ENCODE measurements around the gene COL6A1.

The COL6A1 gene

DNA sequence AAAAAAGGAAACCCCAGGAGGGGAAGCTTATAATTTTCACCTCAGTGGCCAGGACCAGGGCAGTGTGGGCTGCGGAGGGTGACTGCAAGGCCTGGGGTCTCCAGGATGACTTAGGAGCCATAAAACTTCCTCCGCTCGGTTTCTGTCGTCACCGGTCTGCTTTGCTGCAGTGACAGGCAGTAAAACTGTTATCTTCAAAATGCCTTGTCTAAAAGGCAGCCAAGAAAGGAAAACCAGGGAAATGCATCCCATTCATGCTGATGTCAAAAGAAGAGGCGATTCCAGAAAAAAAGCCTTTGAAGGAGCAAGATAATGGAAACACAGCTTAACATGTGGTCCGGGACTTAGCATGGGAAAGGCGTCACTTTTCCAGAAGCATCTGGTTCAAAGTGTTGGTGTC lies 42.0 kb downstream of the COL6A1 start:
- Histone ChIP-seq H3K4me3 (IDR thresholded peaks at IDR 0.05; ENCODE audit: insufficient read depth, low read depth, low read length) (no peak overlapping the region), H3K4me2 (no peak overlapping the region), H3K27ac (no peak overlapping the region), H3K4me1 (ENCODE audit: low read depth, poor library complexity, severe bottlenecking) (no peaks in the 10 kb centered on the region), H4K20me1 (ENCODE audit: insufficient read depth) (no peaks in the 10 kb centered on the region), H2AFZ (ENCODE audit: low read depth) (no peak overlapping the region), H3K36me3 (ENCODE audit: insufficient read depth) (no peaks in the 10 kb centered on the region), H3K9ac (no peak overlapping the region), H3K27me3 (ENCODE audit: insufficient read depth, low read depth) (peaks cover 49% of the 10 kb centered on the region), H3K79me2 (ENCODE audit: insufficient read depth, low read depth) (no peaks in the 10 kb centered on the region)
- TF ChIP-seq, protein P1, sequence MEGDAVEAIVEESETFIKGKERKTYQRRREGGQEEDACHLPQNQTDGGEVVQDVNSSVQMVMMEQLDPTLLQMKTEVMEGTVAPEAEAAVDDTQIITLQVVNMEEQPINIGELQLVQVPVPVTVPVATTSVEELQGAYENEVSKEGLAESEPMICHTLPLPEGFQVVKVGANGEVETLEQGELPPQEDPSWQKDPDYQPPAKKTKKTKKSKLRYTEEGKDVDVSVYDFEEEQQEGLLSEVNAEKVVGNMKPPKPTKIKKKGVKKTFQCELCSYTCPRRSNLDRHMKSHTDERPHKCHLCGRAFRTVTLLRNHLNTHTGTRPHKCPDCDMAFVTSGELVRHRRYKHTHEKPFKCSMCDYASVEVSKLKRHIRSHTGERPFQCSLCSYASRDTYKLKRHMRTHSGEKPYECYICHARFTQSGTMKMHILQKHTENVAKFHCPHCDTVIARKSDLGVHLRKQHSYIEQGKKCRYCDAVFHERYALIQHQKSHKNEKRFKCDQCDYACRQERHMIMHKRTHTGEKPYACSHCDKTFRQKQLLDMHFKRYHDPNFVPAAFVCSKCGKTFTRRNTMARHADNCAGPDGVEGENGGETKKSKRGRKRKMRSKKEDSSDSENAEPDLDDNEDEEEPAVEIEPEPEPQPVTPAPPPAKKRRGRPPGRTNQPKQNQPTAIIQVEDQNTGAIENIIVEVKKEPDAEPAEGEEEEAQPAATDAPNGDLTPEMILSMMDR (conservative IDR thresholded peaks at IDR 0.05; ENCODE audit: low read depth, low read length) = no peak

DNA sequence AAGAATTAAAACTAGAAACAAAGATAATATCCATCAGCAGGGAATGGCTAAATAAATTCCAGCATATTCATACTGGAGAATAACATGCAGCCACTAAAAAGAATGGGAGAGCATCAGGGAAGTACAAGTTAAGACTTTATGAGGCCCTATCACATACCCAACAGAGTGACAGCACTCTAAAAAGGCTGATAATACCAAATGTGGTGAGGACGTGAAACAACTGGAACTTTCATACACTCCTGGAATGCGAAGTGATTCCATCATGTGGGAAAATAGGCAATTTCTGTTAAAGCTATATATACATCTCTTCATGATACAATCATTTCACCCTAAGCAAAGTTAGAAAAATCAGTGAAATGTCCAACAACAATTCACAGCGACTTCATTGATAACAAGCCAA lies 42.6 kb downstream of the COL6A1 start:
- no peak overlapping the region for H2AFZ ChIP-seq (ENCODE audit: low read depth)
- no peaks in the 10 kb centered on the region for H3K79me2 ChIP-seq (ENCODE audit: insufficient read depth, low read depth)
- no peaks in the 10 kb centered on the region for H3K4me1 ChIP-seq (ENCODE audit: low read depth, poor library complexity, severe bottlenecking)
- TF ChIP-seq, protein P1 (conservative IDR thresholded peaks at IDR 0.05; ENCODE audit: low read depth, low read length) = no peak
- peaks cover 47% of the 10 kb centered on the region for H3K27me3 ChIP-seq (ENCODE audit: insufficient read depth, low read depth)
- H3K9ac ChIP-seq = no peak overlapping the region
- H4K20me1 ChIP-seq (ENCODE audit: insufficient read depth) = no peaks in the 10 kb centered on the region
- H3K4me2 ChIP-seq = no peak overlapping the region
- no peak overlapping the region for H3K4me3 ChIP-seq (IDR thresholded peaks at IDR 0.05; ENCODE audit: insufficient read depth, low read depth, low read length)
- no peak overlapping the region for H3K27ac ChIP-seq
- H3K36me3 ChIP-seq (ENCODE audit: insufficient read depth) = no peaks in the 10 kb centered on the region

DNA sequence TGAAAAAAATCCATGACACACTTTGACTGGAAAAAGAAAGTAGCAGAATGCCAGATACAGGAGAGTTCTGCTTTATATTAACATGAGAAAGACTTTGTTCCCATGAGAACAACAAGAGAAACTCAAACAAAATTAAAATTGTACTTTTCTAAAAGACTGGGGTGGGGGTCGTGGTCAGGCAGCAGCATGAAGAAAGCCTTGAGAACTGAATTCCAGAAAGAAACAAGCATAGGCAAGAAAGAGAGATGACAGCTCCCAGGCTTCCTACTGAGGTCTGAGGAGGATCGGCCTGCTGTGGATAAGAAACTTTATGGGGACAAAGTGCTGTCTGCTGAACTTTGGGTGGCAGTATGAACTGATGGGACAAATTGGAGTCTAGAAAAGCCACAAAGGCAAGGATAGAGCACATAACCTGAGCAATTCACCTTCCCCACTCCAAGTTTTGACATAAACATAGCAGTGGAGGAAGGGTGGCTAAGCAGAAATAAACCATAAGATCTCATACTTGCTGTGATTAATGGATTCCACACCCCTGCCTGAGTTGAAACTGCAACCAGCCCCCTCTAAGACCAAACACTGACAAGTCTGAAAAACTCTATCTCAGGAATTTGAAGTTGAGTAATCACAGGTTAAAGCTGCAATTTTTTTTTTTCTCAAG lies 43.7 kb downstream of the COL6A1 start:
- H3K4me3 ChIP-seq (IDR thresholded peaks at IDR 0.05; ENCODE audit: insufficient read depth, low read depth, low read length) = no peak overlapping the region
- no peaks in the 10 kb centered on the region for H3K79me2 ChIP-seq (ENCODE audit: insufficient read depth, low read depth)
- TF ChIP-seq, protein P1 (conservative IDR thresholded peaks at IDR 0.05; ENCODE audit: low read depth, low read length) = no peak
- no peaks in the 10 kb centered on the region for H4K20me1 ChIP-seq (ENCODE audit: insufficient read depth)
- H3K27ac ChIP-seq = no peak overlapping the region
- no peaks in the 10 kb centered on the region for H3K36me3 ChIP-seq (ENCODE audit: insufficient read depth)
- no peaks in the 10 kb centered on the region for H3K4me1 ChIP-seq (ENCODE audit: low read depth, poor library complexity, severe bottlenecking)
- no peak overlapping the region for H2AFZ ChIP-seq (ENCODE audit: low read depth)
- H3K4me2 ChIP-seq = no peak overlapping the region
- peaks cover 56% of the 10 kb centered on the region for H3K27me3 ChIP-seq (ENCODE audit: insufficient read depth, low read depth)
- H3K9ac ChIP-seq = no peak overlapping the region

DNA sequence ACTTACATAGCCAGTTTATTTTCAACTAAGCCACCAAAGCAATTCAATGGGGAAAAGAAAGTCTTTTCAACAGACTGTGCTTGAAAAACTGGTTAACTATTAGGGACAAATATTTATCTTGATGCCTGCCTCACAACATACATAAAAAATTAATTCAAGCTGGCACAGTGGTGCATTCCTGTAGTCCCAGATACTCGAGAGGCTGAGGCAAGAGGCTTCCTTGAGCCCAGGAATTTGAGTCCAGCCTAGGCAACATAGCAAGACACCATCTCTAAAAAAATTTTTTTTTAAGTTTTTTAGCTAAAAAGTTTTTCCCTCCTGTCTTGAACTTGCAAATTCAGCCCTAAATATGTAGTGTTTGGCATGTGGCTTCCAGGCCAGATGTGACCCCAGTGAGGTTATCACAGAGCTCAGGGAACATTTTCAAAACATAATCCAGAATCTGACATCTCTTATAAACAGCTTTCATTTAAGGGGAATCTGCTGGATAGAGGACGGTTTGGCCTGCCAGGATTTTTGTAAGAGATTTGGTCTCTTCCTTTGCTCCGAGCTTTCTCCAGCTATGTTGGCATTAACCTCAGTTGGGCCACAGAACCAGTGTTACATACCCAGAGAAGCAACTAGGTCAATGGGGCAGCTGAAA lies 46.4 kb downstream of the COL6A1 start:
- Histone ChIP-seq H3K4me2 (no peak overlapping the region), H3K36me3 (ENCODE audit: insufficient read depth) (no peaks in the 10 kb centered on the region), H3K27ac (no peak overlapping the region), H2AFZ (ENCODE audit: low read depth) (no peak overlapping the region), H3K27me3 (ENCODE audit: insufficient read depth, low read depth) (peaks cover 66% of the 10 kb centered on the region), H3K4me1 (ENCODE audit: low read depth, poor library complexity, severe bottlenecking) (no peaks in the 10 kb centered on the region), H3K9ac (no peak overlapping the region), H3K79me2 (ENCODE audit: insufficient read depth, low read depth) (no peaks in the 10 kb centered on the region), H4K20me1 (ENCODE audit: insufficient read depth) (no peaks in the 10 kb centered on the region), H3K4me3 (IDR thresholded peaks at IDR 0.05; ENCODE audit: insufficient read depth, low read depth, low read length) (no peak overlapping the region)
- TF ChIP-seq, protein P1 (conservative IDR thresholded peaks at IDR 0.05; ENCODE audit: low read depth, low read length) = no peak

Data from KMS-11 (cell line).